Measurements from ENCODE around the gene SCUBE1. TPM values are rescaled to one million over a fixed set of nuclear protein-coding genes. Genes with fewer than 3 reads are reported as not detected.

Gene SCUBE1
- total and polyA plus RNA-seq, 10 of the 15 experiments (the other 5 are each of a cell fraction or from before 2014, with no cell fraction given) = not detected

GRCh38 chr22:43330178-43331068 lies 12.7 kb downstream of the SCUBE1 start:
- TF ChIP-seq FOS (IDR thresholded peaks at IDR 0.05; ENCODE audit: borderline replicate concordance, extremely low read depth, insufficient read length) (no peak), TCF3 (IDR thresholded peaks at IDR 0.05; ENCODE audit: borderline replicate concordance, insufficient read depth, low read depth, low read length) (no peak), SREBF2 (IDR thresholded peaks at IDR 0.05; ENCODE audit: low read length) (no peak), ZBED1 (IDR thresholded peaks at IDR 0.05; ENCODE audit: borderline replicate concordance) (no peak), MTA2 (IDR thresholded peaks at IDR 0.05; ENCODE audit: low read depth) (no peak), ZBTB33 (IDR thresholded peaks at IDR 0.05) (no peak), POLR2AphosphoS2 (IDR thresholded peaks at IDR 0.05; ENCODE audit: low read depth, low read length) (no peak), RAD21 (IDR thresholded peaks at IDR 0.05; ENCODE audit: insufficient read depth, low read depth, low read length) (no peak), CREM (IDR thresholded peaks at IDR 0.05; ENCODE audit: low read depth) (no peak), CBX5 (IDR thresholded peaks at IDR 0.05; ENCODE audit: low read depth) (no peak), TAF1 (IDR thresholded peaks at IDR 0.05; ENCODE audit: borderline replicate concordance, low read depth, low read length) (no peak), ESRRA (IDR thresholded peaks at IDR 0.05; ENCODE audit: low read length) (no peak), USF1 (IDR thresholded peaks at IDR 0.05; ENCODE audit: borderline replicate concordance, extremely low read length, insufficient read depth, low read depth, low read length) (no peak)
- Histone ChIP-seq H3K27ac (ENCODE audit: control insufficient read depth, insufficient read depth) (no peak overlapping the region), H3K9me3 (replicated peaks; ENCODE audit: control insufficient read depth, insufficient read depth, low read length) (no peaks in the 10 kb centered on the region), H3K36me3 (ENCODE audit: control insufficient read depth in 2 of 2, insufficient read depth in 2 of 2, low read length in 1 of 2) (no peaks in the 10 kb centered on the region), H3K4me2 (ENCODE audit: control insufficient read depth, insufficient read depth) (no peak overlapping the region), H3K9ac (ENCODE audit: control insufficient read depth, insufficient read depth, low read length) (no peak overlapping the region), H3K4me1 (ENCODE audit: control insufficient read depth, insufficient read depth, low read length) (no peaks in the 10 kb centered on the region), H2AFZ (ENCODE audit: control insufficient read depth, low read depth, low read length) (no peak overlapping the region), H3K4me3 (no peak overlapping the region), H3K27me3 (replicated peaks in 1 of 2; ENCODE audit: control insufficient read depth in 2 of 2, insufficient read depth in 2 of 2, low read length in 1 of 2) (peaks cover 0 to 5% of the 10 kb centered on the region in 2 experiments; a peak in 1 of 4 replicates), H3K79me2 (ENCODE audit: control insufficient read depth, insufficient read depth, low read length) (no peaks in the 10 kb centered on the region), H4K20me1 (ENCODE audit: control insufficient read depth, insufficient read depth) (no peaks in the 10 kb centered on the region)
- intact Hi-C loops (cut with micrococcal nuclease; ENCODE audit: unreplicated experiment) = no loop called here
- DNase-seq (ENCODE audit: low read depth, low spot score) = no peak
- WGBS (ENCODE audit: insufficient coverage, insufficient replicate concordance, low lambda C conversion rate, missing lambda C conversion rate) = 48% methylated on average over 7 of the region's 7 CpGs
- CTCF ChIA-PET = interaction anchor here (1.1 kb wide), 1 partner anchor 16 kb away, joined by 3 read pairs; no protein-coding TSS in a partner anchor
- ATAC-seq = no peak
- RAD21 ChIA-PET (ENCODE audit: unreplicated experiment) = no interaction called here
- in situ Hi-C loops (cut with MboI) = no loop called here
- no peak for FAIRE-seq
- SMC1A ChIA-PET (ENCODE audit: uncharacterized antibody, unreplicated experiment) = no interaction called here
- POLR2A ChIA-PET = no interaction called here
- BruUV-seq (replicated peaks) = no TSS peak

Measured in GM12878 (cell line).